K562 (cell line): Measurements from ENCODE around the gene CRNKL1. TPM values are rescaled to one million over a fixed set of nuclear protein-coding genes. Genes with fewer than 3 reads are reported as not detected.

Source experiments
- ATAC-seq: fragments of 200-7000 bp; cut with Tn5 transposase; 3 replicates; pipeline ENCODE4 v1.9.1; 2020; ENCODE audit warnings: moderate library complexity
- BruUV-seq: library from RNA; stranded (reverse); fragments of 400-500 nt; replicated peaks from 2 replicates; lab custom pipeline; 2021; lab: Mats Ljungman, UMichigan
- CTCF ChIA-PET: fragments of 300-600 bp; formaldehyde crosslinking; extraction: SDS; loops from one replicate; lab custom pipeline; 2021; ENCODE audit warnings: low intra/inter-chr PET ratio; lab: Yijun Ruan, JAX
- POLR2A ChIA-PET: fragments of 300-600, 350-650 bp; sonication (Branson Sonifier 250); formaldehyde crosslinking; extraction: SDS; loops from one replicate; lab custom pipeline; 2021; ENCODE audit warnings: antibody characterized with exemption, inconsistent platforms; lab: Yijun Ruan, JAX
- DNase-seq, 4 experiments: peaks; one replicate each; pipeline versions ENCODE4 v3.0.0 to v3.0.0-alpha.2; 2011 to 2018; ENCODE audit warnings: low spot score in 3 of 4, mixed read lengths in 3 of 4; ENCODE audit errors: extremely low read depth in 1 of 4
- FAIRE-seq: peaks from 2 replicates; lab custom pipeline; 2011; peaks lifted over from hg19 to GRCh38; lab: Jason Lieb, UNC
- H2AFZ ChIP-seq: 2 replicates; pipeline ENCODE4 v1.6.0; 2011; ENCODE audit warnings: low read depth, low read length, control low read depth, inconsistent platforms
- H3K27ac ChIP-seq: fragments of 200-600 bp; 3 replicates; pipeline ENCODE4 v1.8.0; 2011; ENCODE audit warnings: low read depth, mild to moderate bottlenecking, control low read depth, inconsistent platforms, low read length, moderate library complexity, mixed read lengths; ENCODE audit errors: extremely low read depth
- H3K27me3 ChIP-seq, 2 experiments: fragments of 300-600 bp in 1 of 2; 2 replicates in 1 of 2; 3 replicates in 1 of 2; pipeline versions ENCODE4 v1.6.0 to v1.8.0; 2011; ENCODE audit warnings: inconsistent platforms in 2 of 2, low read length in 2 of 2, mild to moderate bottlenecking in 1 of 2, mixed read lengths in 1 of 2, moderate library complexity in 1 of 2; ENCODE audit not compliant: control insufficient read depth in 2 of 2, insufficient read depth in 2 of 2
- H3K36me3 ChIP-seq: fragments of 300-600 bp; 3 replicates; pipeline ENCODE4 v1.8.0; 2011; ENCODE audit warnings: mild to moderate bottlenecking, low read length, inconsistent platforms; ENCODE audit not compliant: control insufficient read depth, insufficient read depth
- H3K4me1 ChIP-seq, 2 experiments: fragments of 200-600 bp in 1 of 2; replicated peaks in 1 of 2; 2 replicates in 1 of 2; 3 replicates in 1 of 2; pipeline versions ENCODE4 v1.5.1 to v1.8.0; 2011; ENCODE audit warnings: inconsistent platforms in 2 of 2, low read length in 2 of 2, mild to moderate bottlenecking in 1 of 2, mixed read lengths in 1 of 2, moderate library complexity in 1 of 2; ENCODE audit not compliant: control insufficient read depth in 2 of 2, insufficient read depth in 2 of 2
- H3K4me2 ChIP-seq: 2 replicates; pipeline ENCODE4 v1.6.1; 2011; ENCODE audit warnings: low read length, control low read depth, inconsistent platforms, mixed read lengths; ENCODE audit not compliant: insufficient read depth
- H3K4me3 ChIP-seq: fragments of 200-600 bp; sonication (generic), shearing (Covaris generic); 2 replicates; pipeline ENCODE4 v1.5.1; 2016; ENCODE audit warnings: control low read depth, inconsistent platforms
- H3K79me2 ChIP-seq: fragments of 200-600 bp; 3 replicates; pipeline ENCODE4 v1.8.0; 2011; ENCODE audit warnings: low read length, inconsistent platforms; ENCODE audit not compliant: control insufficient read depth, insufficient read depth
- H3K9ac ChIP-seq, 2 experiments: 2 replicates each; pipeline versions ENCODE4 v1.6.0 to v1.6.1; 2011; ENCODE audit warnings: low read depth in 2 of 2, low read length in 2 of 2, control low read depth in 1 of 2, inconsistent platforms in 1 of 2, mild to moderate bottlenecking in 1 of 2, mixed read lengths in 1 of 2; ENCODE audit not compliant: insufficient read depth in 1 of 2
- H3K9me1 ChIP-seq: one replicate; pipeline ENCODE4 v1.6.0; 2011; ENCODE audit warnings: inconsistent platforms, mild to moderate bottlenecking, low read length, moderate library complexity; ENCODE audit not compliant: control insufficient read depth, insufficient read depth
- H3K9me3 ChIP-seq: replicated peaks from 2 replicates; pipeline ENCODE4 v1.5.1; 2011; ENCODE audit warnings: low read depth, low read length, inconsistent platforms; ENCODE audit not compliant: control insufficient read depth, insufficient read depth
- H4K20me1 ChIP-seq: replicated peaks from 2 replicates; pipeline ENCODE4 v1.6.1; 2011; ENCODE audit warnings: low read length, inconsistent platforms, mixed read lengths; ENCODE audit not compliant: control insufficient read depth, insufficient read depth
- BDP1 ChIP-seq: IDR thresholded peaks from 3 replicates; pipeline ENCODE4 v1.6.1; 2011; ENCODE audit not compliant: insufficient read length, insufficient read depth
- CTCFL ChIP-seq: IDR thresholded peaks from 2 replicates; pipeline ENCODE4 v1.6.1; 2011; ENCODE audit warnings: borderline replicate concordance, low read depth, mild to moderate bottlenecking, moderate library complexity, low read length; ENCODE audit not compliant: insufficient read depth, poor library complexity, severe bottlenecking
- DIDO1 ChIP-seq: fragments of 450-650 bp; IDR thresholded peaks from 2 replicates; pipeline ENCODE4 v1.6.1; 2016; ENCODE audit warnings: low read depth, missing biosample characterization, missing genetic modification characterization
- E2F3 ChIP-seq: fragments of 250-450 bp; sonication (Bioruptor Pico); IDR thresholded peaks from 2 replicates; pipeline ENCODE4 v1.4.0; 2020; ENCODE audit warnings: mild to moderate bottlenecking
- FOS ChIP-seq: IDR thresholded peaks from 3 replicates; pipeline ENCODE4 v1.6.1; 2011; ENCODE audit not compliant: insufficient read length; ENCODE audit errors: extremely low read depth
- IRF2 ChIP-seq: sonication (generic); formaldehyde crosslinking; IDR thresholded peaks from 2 replicates; pipeline ENCODE4 v1.8.1; 2022; ENCODE audit warnings: mild to moderate bottlenecking, missing genetic modification reagents
- KHSRP ChIP-seq: fragments of 450-650 bp; IDR thresholded peaks from 2 replicates; pipeline ENCODE4 v1.6.1; 2017
- NR1H2 ChIP-seq: sonication (generic); formaldehyde crosslinking; IDR thresholded peaks from 2 replicates; pipeline ENCODE4 v1.4.0; 2020; ENCODE audit warnings: mild to moderate bottlenecking, missing genetic modification reagents
- PHTF2 ChIP-seq: fragments of 250-450 bp; sonication (Bioruptor Pico); IDR thresholded peaks from 2 replicates; pipeline ENCODE4 v1.5.0; 2021; ENCODE audit warnings: mild to moderate bottlenecking
- RB1 ChIP-seq: fragments of 450-650 bp; IDR thresholded peaks from 2 replicates; pipeline ENCODE4 v1.6.1; 2017; ENCODE audit warnings: low read depth, mild to moderate bottlenecking
- RBFOX2 ChIP-seq: fragments of 200-400 bp; formaldehyde crosslinking; IDR thresholded peaks from 2 replicates; pipeline ENCODE4 v1.6.1; 2017; ENCODE audit warnings: low read depth, mild to moderate bottlenecking, low read length, moderate library complexity
- RFX5 ChIP-seq: IDR thresholded peaks from 2 replicates; pipeline ENCODE4 v1.6.1; 2011; ENCODE audit warnings: low read depth, mild to moderate bottlenecking, improper control_type of control experiment, low read length
- RFX7 ChIP-seq: fragments of 250-450 bp; sonication (Bioruptor Pico); IDR thresholded peaks from 2 replicates; pipeline ENCODE4 v1.5.1; 2021; ENCODE audit warnings: mild to moderate bottlenecking
- TCF7 ChIP-seq: sonication (generic); IDR thresholded peaks from 2 replicates; pipeline ENCODE4 v1.6.1; 2016; ENCODE audit warnings: antibody characterized with exemption, borderline replicate concordance
- ZNF507 ChIP-seq: conservative IDR thresholded peaks from 2 replicates; pipeline ENCODE4 v1.6.1; 2017; ENCODE audit warnings: missing genetic modification characterization, missing compliant biosample characterization
- WGBS: fragments of 100-300 bp; shearing (Covaris generic); methylation state at CpG from one replicate; pipeline ENCODE4 v1.1.6; 2016; ENCODE audit warnings: low coverage, mixed read lengths; ENCODE audit not compliant: insufficient coverage; ENCODE audit errors: missing lambda C conversion rate; 5-methylcytosine and 5-hydroxymethylcytosine counted together
- in situ Hi-C: fragments of 300-500 bp; cut with MboI; formaldehyde crosslinking; loops from 4 replicates; pipeline ENCODE4 v1.15.0; 2018; ENCODE audit warnings: inconsistent platforms, mixed read lengths
- intact Hi-C: fragments of 100-400 bp; cut with micrococcal nuclease; formaldehyde crosslinking; loops from 2 replicates; pipeline ENCODE4 v1.14.2; 2022
- polyA plus RNA-seq, 8 experiments: library from polyadenylated mRNA; depleted of rRNA in 4 of 8; stranded (reverse) in 5 of 8; unstranded in 3 of 8; fragments of >200 nt; fragmentation: Nextera tagmentation in 2 of 8; fragmentation: Illumina TruSeq in 1 of 8; extraction: Ambion mirVana in 2 of 8; extraction: Trizol in 1 of 8; gene quantifications; 2 replicates each; pipeline versions ENCODE4 v1.2.1 to v1.2.3, GENCODE V29; 2011 to 2014; ENCODE audit warnings: inconsistent platforms in 1 of 8, missing spikeins in 1 of 8
- total RNA-seq, 7 experiments: library from RNA; depleted of rRNA in 6 of 7; stranded (reverse); fragments of >200 nt in 6 of 7; fragmentation: Illumina TruSeq in 2 of 7; extraction: Trizol in 2 of 7; gene quantifications; 2 replicates each; pipeline versions ENCODE4 v1.2.1 to v1.2.3, GENCODE V29; 2011 to 2021; ENCODE audit warnings: low replicate concordance in 1 of 7
- TF ChIP-seq, protein P1 (sequence below): fragments of 250-450 bp; sonication (Bioruptor Pico); IDR thresholded peaks from 2 replicates; pipeline ENCODE4 v1.5.0; 2021
- TF ChIP-seq, protein P2 (sequence below): fragments of 450-650 bp; formaldehyde crosslinking; IDR thresholded peaks from 2 replicates; pipeline ENCODE4 v1.4.0; 2022; ENCODE audit warnings: missing genetic modification characterization
- TF ChIP-seq, protein P3 (sequence below), 3 experiments: IDR thresholded peaks in 2 of 3; conservative IDR thresholded peaks in 1 of 3; 2 replicates each; pipeline ENCODE4 v1.5.1; 2011 to 2012; ENCODE audit warnings: low read length in 3 of 3, mild to moderate bottlenecking in 3 of 3, control low read depth in 2 of 3, improper control_type of control experiment in 1 of 3, inconsistent platforms in 1 of 3, low read depth in 1 of 3, mixed read lengths in 1 of 3, moderate library complexity in 1 of 3; ENCODE audit not compliant: insufficient read depth in 2 of 3

CRNKL1 gene
- total and polyA plus RNA-seq, 9 of the 15 experiments (the other 6 are each of a cell fraction or from before 2014, with no cell fraction given): 8.1 to 17.0 (median 11.7) TPM

DNA sequence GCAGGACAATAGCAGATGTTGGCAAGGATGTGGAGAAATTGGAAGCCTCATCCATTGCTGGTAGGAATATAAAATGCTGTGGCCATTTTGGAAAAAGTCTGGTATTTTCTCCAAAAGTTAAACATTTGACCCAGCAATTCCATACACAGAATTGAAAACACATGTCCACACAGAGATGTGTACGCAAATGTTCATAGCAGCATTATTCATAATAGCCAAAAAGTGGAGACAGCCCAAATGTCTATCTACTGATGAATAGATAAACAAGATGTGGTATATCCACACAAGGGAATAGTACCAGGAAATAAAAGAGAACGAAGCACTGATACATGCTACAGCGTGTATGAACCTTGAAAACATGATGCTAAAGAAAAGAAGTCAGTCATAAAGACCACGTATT lies 40.6 kb upstream of the CRNKL1 start:
- Histone ChIP-seq H3K4me3 (no peak overlapping the region), H3K4me1 (no peaks in the 10 kb centered on the region), H4K20me1 (no peaks in the 10 kb centered on the region), H3K27ac (no peak overlapping the region), H3K27me3 (peaks cover 2 to 10% of the 10 kb centered on the region in 2 experiments; a peak in 2 of 5 replicates), H3K36me3 (no peaks in the 10 kb centered on the region), H3K79me2 (no peaks in the 10 kb centered on the region), H2AFZ (no peak overlapping the region), H3K4me2 (no peak overlapping the region), H3K9me3 (no peaks in the 10 kb centered on the region), H3K9me1 (no peaks in the 10 kb centered on the region), H3K9ac (no peak overlapping the region)
- CTCF ChIA-PET: no interaction called here
- WGBS: 0% methylated on average over 4 of the region's 4 CpGs
- DNase-seq (no peak), FAIRE-seq (no peak), ATAC-seq (no peak)
- BruUV-seq: no TSS peak
- TF ChIP-seq, protein P1, sequence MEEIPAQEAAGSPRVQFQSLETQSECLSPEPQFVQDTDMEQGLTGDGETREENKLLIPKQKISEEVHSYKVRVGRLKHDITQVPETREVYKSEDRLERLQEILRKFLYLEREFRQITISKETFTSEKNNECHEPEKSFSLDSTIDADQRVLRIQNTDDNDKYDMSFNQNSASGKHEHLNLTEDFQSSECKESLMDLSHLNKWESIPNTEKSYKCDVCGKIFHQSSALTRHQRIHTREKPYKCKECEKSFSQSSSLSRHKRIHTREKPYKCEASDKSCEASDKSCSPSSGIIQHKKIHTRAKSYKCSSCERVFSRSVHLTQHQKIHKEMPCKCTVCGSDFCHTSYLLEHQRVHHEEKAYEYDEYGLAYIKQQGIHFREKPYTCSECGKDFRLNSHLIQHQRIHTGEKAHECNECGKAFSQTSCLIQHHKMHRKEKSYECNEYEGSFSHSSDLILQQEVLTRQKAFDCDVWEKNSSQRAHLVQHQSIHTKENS (CRISPR knock-in tag): no peak
- TF ChIP-seq KHSRP: no peak
- TF ChIP-seq, protein P2, sequence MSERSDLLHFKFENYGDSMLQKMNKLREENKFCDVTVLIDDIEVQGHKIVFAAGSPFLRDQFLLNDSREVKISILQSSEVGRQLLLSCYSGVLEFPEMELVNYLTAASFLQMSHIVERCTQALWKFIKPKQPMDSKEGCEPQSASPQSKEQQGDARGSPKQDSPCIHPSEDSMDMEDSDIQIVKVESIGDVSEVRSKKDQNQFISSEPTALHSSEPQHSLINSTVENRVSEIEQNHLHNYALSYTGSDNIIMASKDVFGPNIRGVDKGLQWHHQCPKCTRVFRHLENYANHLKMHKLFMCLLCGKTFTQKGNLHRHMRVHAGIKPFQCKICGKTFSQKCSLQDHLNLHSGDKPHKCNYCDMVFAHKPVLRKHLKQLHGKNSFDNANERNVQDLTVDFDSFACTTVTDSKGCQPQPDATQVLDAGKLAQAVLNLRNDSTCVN (CRISPR knock-in tag): no peak
- no peak for TF ChIP-seq FOS
- no peak for TF ChIP-seq ZNF507 (tag)
- no peak for TF ChIP-seq IRF2 (CRISPR knock-in tag)
- TF ChIP-seq E2F3: no peak
- TF ChIP-seq RFX5: no peak
- TF ChIP-seq RFX7 (CRISPR knock-in tag): no peak
- no peak for TF ChIP-seq TCF7
- no peak for TF ChIP-seq BDP1
- no peak for TF ChIP-seq DIDO1 (tag)
- no peak for TF ChIP-seq RBFOX2
- TF ChIP-seq CTCFL: no peak
- TF ChIP-seq RB1: no peak
- TF ChIP-seq, protein P3, sequence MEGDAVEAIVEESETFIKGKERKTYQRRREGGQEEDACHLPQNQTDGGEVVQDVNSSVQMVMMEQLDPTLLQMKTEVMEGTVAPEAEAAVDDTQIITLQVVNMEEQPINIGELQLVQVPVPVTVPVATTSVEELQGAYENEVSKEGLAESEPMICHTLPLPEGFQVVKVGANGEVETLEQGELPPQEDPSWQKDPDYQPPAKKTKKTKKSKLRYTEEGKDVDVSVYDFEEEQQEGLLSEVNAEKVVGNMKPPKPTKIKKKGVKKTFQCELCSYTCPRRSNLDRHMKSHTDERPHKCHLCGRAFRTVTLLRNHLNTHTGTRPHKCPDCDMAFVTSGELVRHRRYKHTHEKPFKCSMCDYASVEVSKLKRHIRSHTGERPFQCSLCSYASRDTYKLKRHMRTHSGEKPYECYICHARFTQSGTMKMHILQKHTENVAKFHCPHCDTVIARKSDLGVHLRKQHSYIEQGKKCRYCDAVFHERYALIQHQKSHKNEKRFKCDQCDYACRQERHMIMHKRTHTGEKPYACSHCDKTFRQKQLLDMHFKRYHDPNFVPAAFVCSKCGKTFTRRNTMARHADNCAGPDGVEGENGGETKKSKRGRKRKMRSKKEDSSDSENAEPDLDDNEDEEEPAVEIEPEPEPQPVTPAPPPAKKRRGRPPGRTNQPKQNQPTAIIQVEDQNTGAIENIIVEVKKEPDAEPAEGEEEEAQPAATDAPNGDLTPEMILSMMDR (IDR thresholded peaks at IDR 0.05 in 2 of 3, conservative IDR thresholded peaks at IDR 0.05 in 1 of 3; ENCODE audit: insufficient read depth in 2 of 3, low read depth in 1 of 3, low read length in 3 of 3): no peak
- TF ChIP-seq NR1H2 (CRISPR knock-in tag): no peak
- TF ChIP-seq PHTF2 (CRISPR knock-in tag): no peak
- POLR2A ChIA-PET: no interaction called here
- in situ Hi-C loops: loop anchor here (25.0 kb wide), 2 partner anchors 469 to 719 kb away; no protein-coding TSS in a partner anchor
- intact Hi-C loops: no loop called here
